Suppressor macrophage treated with lipopolysaccharide for 1 hour (primary cell): ENCODE data around the gene FFAR1.
"Not testable (repeated sequence)": the region's sequence is repeated elsewhere in the genome, so short reads cannot be mapped to it uniquely, and the experiment has no call there.

ENCODE experiments used
- DNase-seq, 3 donors: peaks; one replicate each; pipeline ENCODE4 v3.0.0-alpha.2; 2020 to 2022

FFAR1 gene

GRCh38 chr19:35363001-35363590 lies 15.4 kb downstream of the FFAR1 start:
- no peak for DNase-seq

- peak in 1 of 3 donors; percentile 13 for DNase-seq
Measured at GRCh38 chr19:35363711-35364425, 16.2 kb downstream of the FFAR1 start.

- no peak for DNase-seq
Measured at GRCh38 chr19:35365303-35365702, 17.6 kb downstream of the FFAR1 start.

GRCh38 chr19:35368378-35368777 lies 20.7 kb downstream of the FFAR1 start:
- no peak for DNase-seq

GRCh38 chr19:35369522-35369921 lies 21.8 kb downstream of the FFAR1 start:
- DNase-seq: no peak

- DNase-seq: no peak
Measured at GRCh38 chr19:35370722-35371121, 23.0 kb downstream of the FFAR1 start, which contains the start of gene GPR42. TSS of gene GPR42 (plus strand) at chr19:35371068. CDS start at chr19:35371360, 292 bp downstream.

- DNase-seq: no peak
Measured at GRCh38 chr19:35373492-35373891, 25.8 kb downstream of the FFAR1 start.

- not testable (repeated sequence) for DNase-seq
Measured at GRCh38 chr19:35374031-35374430, 26.3 kb downstream of the FFAR1 start.

GRCh38 chr19:35375505-35376307 lies 28.0 kb downstream of the FFAR1 start:
- no peak for DNase-seq

- no peak for DNase-seq
Measured at GRCh38 chr19:35377656-35378055, 30.0 kb downstream of the FFAR1 start.

- DNase-seq: no peak
Measured at GRCh38 chr19:35378356-35378755, 30.7 kb downstream of the FFAR1 start.

- DNase-seq: not testable (repeated sequence)
Measured at GRCh38 chr19:35379545-35379944, 31.8 kb downstream of the FFAR1 start.

- no peak for DNase-seq
Measured at GRCh38 chr19:35379992-35380391, 32.3 kb downstream of the FFAR1 start.

- no peak for DNase-seq
Measured at GRCh38 chr19:35380450-35381124, 32.9 kb downstream of the FFAR1 start.

GRCh38 chr19:35381318-35381717 lies 33.6 kb downstream of the FFAR1 start:
- no peak for DNase-seq

GRCh38 chr19:35381926-35382325 lies 34.2 kb downstream of the FFAR1 start:
- no peak for DNase-seq

GRCh38 chr19:35383536-35383935 lies 35.8 kb downstream of the FFAR1 start:
- no peak for DNase-seq

- no peak for DNase-seq
Measured at GRCh38 chr19:35388277-35389054, 40.8 kb downstream of the FFAR1 start.

- DNase-seq: no peak
Measured at GRCh38 chr19:35389192-35389861, 41.6 kb downstream of the FFAR1 start.

- DNase-seq: peak; percentile 30 to 58 (median 35)
Measured at GRCh38 chr19:35392742-35393715, 45.3 kb downstream of the FFAR1 start.
